ENCODE results near the gene CAPS.

DNA sequence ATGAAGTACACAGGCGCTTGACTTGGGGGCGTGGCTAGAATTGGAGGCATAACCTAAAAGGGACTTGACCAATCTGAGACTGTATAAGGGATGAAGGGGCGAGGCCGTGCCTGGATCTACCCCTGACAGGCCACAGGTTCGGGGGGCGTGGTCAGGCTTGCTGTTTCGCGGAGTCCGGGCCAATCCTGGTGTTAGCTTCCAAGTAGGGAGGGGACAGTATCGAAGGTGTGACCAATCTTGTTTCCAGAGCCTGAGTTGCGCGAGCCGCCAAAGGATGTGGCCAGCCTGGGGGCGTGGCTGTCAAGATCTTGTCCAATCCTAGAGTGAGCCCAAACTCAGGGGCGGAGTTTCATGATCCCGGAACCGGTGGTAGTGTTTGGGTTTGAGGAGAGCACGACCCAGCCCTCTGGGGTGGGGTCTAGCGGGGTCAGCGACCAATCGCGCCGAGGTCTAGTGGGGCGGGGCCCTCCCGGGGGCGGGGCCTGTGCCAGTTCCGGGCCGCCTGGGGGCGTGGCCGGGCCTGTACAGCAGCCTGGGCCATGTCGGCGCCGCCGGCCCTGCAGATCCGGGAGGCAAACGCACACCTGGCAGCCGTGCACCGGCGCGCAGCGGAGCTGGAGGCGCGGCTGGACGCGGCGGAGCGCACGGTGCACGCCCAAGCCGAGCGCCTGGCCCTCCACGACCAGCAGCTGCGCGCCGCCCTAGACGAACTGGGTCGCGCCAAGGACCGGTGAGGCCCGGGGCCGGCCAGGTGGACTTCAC, 9.5 kb upstream of the CAPS start, which contains the start of gene VMAC:
- TF ChIP-seq, protein P1, sequence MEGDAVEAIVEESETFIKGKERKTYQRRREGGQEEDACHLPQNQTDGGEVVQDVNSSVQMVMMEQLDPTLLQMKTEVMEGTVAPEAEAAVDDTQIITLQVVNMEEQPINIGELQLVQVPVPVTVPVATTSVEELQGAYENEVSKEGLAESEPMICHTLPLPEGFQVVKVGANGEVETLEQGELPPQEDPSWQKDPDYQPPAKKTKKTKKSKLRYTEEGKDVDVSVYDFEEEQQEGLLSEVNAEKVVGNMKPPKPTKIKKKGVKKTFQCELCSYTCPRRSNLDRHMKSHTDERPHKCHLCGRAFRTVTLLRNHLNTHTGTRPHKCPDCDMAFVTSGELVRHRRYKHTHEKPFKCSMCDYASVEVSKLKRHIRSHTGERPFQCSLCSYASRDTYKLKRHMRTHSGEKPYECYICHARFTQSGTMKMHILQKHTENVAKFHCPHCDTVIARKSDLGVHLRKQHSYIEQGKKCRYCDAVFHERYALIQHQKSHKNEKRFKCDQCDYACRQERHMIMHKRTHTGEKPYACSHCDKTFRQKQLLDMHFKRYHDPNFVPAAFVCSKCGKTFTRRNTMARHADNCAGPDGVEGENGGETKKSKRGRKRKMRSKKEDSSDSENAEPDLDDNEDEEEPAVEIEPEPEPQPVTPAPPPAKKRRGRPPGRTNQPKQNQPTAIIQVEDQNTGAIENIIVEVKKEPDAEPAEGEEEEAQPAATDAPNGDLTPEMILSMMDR (IDR thresholded peaks at IDR 0.05 in 8 of 11, conservative IDR thresholded peaks at IDR 0.05 in 3 of 11) = no peak
- TF ChIP-seq POLR2A (IDR thresholded peaks at IDR 0.05) = no peak
